Subcutaneous abdominal adipose tissue (tissue), 5 donors: ENCODE results near the gene ZNF670.

Experiments
- H3K27ac ChIP-seq: one replicate; pipeline ENCODE4 v1.7.0; 2013; ENCODE audit warnings: low read depth, mild to moderate bottlenecking, inconsistent platforms, low read length, moderate library complexity
- H3K27me3 ChIP-seq, 5 donors: one replicate each; pipeline ENCODE4 v1.7.0; 2013; ENCODE audit warnings: low read length in 5 of 5, inconsistent platforms in 1 of 5; ENCODE audit not compliant: control insufficient read depth in 5 of 5, insufficient read depth in 4 of 5
- H3K36me3 ChIP-seq, 5 donors: one replicate each; pipeline ENCODE4 v1.7.0; 2013; ENCODE audit warnings: low read length in 5 of 5; ENCODE audit not compliant: control insufficient read depth in 5 of 5, insufficient read depth in 5 of 5
- H3K4me1 ChIP-seq, 5 donors: one replicate each; pipeline ENCODE4 v1.7.0; 2013; ENCODE audit warnings: low read length in 5 of 5, mild to moderate bottlenecking in 3 of 5, moderate library complexity in 1 of 5; ENCODE audit not compliant: control insufficient read depth in 5 of 5, insufficient read depth in 5 of 5
- H3K4me3 ChIP-seq, 5 donors: one replicate each; pipeline ENCODE4 v1.7.0; 2013; ENCODE audit warnings: low read length in 5 of 5, low read depth in 1 of 5
- H3K9ac ChIP-seq, 5 donors: one replicate each; pipeline ENCODE4 v1.7.0; 2013; ENCODE audit warnings: low read length in 5 of 5, mild to moderate bottlenecking in 4 of 5, moderate library complexity in 3 of 5
- H3K9me3 ChIP-seq, 5 donors: one replicate each; pipeline ENCODE4 v1.7.0; 2013; ENCODE audit warnings: low read length in 5 of 5; ENCODE audit not compliant: control insufficient read depth in 5 of 5
- donor health status: healthy.
- donor health status: healthy.
- donor health status: healthy.
- donor health status: healthy.
- donor health status: healthy.

ZNF670 gene

DNA sequence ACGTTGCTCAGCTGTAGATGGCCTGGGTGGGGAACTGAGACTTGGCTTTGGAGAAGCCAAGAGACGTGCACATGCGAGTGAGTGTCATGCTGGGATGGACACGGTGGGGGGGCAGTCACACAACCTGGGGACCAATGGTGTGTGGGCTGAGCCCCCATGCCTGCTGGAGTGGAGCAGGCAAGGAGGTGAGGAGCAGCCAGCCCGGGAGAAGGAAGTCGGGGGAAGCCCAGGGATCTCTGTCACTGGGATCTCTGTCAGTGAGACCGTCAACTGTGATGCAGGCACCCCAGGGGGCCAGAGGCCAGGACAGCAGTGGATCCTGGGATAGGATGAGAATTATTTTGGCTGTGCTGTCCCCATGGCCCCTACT, 36.5 kb upstream of the ZNF670 start:
- no peaks in the 10 kb centered on the region for H3K27me3 ChIP-seq
- H3K4me3 ChIP-seq = no peak overlapping the region
- H3K9me3 ChIP-seq = no peaks in the 10 kb centered on the region
- H3K9ac ChIP-seq = no peak overlapping the region
- H3K27ac ChIP-seq = no peak overlapping the region
- H3K36me3 ChIP-seq = no peaks in the 10 kb centered on the region
- H3K4me1 ChIP-seq = peaks cover 2 to 25% (median 22%) of the 10 kb centered on the region in 5 donors

- no peaks in the 10 kb centered on the region for H3K27me3 ChIP-seq
- H3K4me1 ChIP-seq = peaks cover 2 to 25% (median 22%) of the 10 kb centered on the region in 5 donors
Observed at GRCh38 chr1:247114351-247115140, 35.9 kb upstream of the ZNF670 start.

DNA sequence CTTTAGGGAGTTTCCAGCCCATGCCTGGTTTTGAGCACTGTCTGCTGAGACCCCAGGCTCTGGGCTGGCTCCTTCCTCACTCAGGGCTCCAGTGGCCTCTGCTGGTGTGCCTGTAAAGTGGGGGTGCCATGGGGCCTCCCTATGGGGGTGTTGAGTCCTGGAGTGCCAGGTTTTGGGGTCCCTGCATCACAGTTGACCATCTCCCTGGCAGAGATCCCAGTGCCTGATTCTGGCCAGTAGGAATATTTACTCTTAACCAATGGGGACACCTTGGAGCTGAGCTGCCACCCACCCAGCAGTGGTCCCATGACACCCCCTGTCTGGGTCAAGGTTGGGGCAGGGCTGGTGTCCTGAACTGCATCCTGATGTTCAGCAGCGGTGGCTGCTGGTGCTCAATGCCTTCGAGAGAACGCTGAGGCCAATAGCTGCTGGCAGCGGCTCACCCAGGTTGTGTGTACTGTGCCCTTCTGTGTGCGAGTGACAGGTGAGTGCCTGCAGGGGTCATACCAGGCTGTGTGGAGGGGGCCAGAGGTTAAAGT, 35.2 kb upstream of the ZNF670 start:
- Histone ChIP-seq H3K4me3 (no peak overlapping the region), H3K36me3 (no peaks in the 10 kb centered on the region), H3K4me1 (peaks cover 2 to 25% (median 22%) of the 10 kb centered on the region in 5 donors), H3K27me3 (no peaks in the 10 kb centered on the region), H3K9me3 (no peaks in the 10 kb centered on the region), H3K9ac (no peak overlapping the region), H3K27ac (no peak overlapping the region)

More at GRCh38 chr1:247114351-247115140, 35.9 kb upstream of the ZNF670 start:
- no peaks in the 10 kb centered on the region for H3K9me3 ChIP-seq
- no peak overlapping the region for H3K9ac ChIP-seq
- H3K4me3 ChIP-seq = no peak overlapping the region
- H3K27ac ChIP-seq = no peak overlapping the region
- no peaks in the 10 kb centered on the region for H3K36me3 ChIP-seq

- Histone ChIP-seq H3K27ac (no peak overlapping the region), H3K27me3 (no peaks in the 10 kb centered on the region), H3K9me3 (no peaks in the 10 kb centered on the region), H3K9ac (no peak overlapping the region), H3K4me3 (no peak overlapping the region), H3K4me1 (peaks cover 2 to 25% (median 22%) of the 10 kb centered on the region in 5 donors), H3K36me3 (no peaks in the 10 kb centered on the region)
Observed at GRCh38 chr1:247113094-247113497, 34.5 kb upstream of the ZNF670 start.

DNA sequence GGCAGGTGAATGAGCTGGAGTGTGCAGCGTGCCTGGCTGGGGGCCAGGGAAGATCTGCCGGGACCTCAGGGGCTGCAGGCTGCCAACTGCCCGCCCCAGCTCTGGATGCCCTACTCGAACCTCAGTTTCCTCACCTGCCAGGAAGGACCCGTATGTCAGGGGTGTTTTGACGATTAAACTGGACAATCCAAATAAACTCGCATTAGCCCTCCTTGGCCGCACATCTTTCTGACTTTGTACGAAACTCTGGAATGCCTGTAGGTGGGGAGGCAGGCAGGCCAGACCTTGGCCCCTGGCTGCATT, 33.8 kb upstream of the ZNF670 start:
- peaks cover 2 to 25% (median 22%) of the 10 kb centered on the region in 5 donors for H3K4me1 ChIP-seq
- H3K36me3 ChIP-seq = no peaks in the 10 kb centered on the region
- no peaks in the 10 kb centered on the region for H3K27me3 ChIP-seq
- H3K27ac ChIP-seq = no peak overlapping the region
- no peaks in the 10 kb centered on the region for H3K9me3 ChIP-seq
- peak overlapping the region in 4 of 5 donors; percentile 64 to 71 (median 68) for H3K4me3 ChIP-seq
- H3K9ac ChIP-seq = peak overlapping the region in 4 of 5 donors; percentile 26 to 73 (median 70)

DNA sequence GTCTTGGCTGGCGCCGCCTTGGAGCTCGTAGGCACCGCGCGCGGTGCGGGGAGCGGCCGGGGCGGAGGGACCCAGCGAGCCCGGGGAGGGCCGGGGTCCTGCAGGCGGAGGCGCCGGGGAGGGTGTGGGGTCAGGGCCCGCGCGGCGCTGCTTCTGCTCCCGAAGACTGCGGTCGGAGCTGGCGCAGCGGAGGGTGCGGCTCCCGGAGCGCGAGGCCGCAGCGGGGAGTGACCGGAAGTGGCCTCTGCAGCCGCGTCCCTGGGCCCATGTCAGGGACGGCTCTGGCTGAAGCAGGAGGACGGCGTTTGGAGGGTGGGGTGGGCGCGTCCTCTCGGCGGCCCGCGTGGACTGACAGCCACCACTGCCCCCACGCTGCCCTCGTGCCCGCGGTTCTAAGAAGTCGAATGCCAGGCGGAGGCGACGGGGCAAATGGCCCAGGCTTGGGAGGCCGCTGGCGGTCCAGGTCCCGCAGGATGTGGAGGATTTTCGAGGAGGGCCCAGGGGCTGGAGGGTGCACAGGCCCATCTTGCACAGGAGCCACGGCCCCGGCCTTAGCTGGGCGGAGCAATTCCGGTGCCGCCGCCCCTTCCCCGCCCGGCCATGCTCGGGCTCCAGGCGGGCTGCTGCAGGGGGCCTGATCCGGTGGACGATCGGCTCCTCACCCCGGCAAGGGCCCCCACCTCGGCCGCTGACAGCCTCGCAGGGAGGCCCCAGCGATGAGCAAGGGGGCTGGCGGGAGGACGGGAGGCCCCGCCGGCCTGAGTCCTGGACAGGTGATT, 33.3 kb upstream of the ZNF670 start:
- peak overlapping the region; percentile 57 for H3K27ac ChIP-seq
- H3K9ac ChIP-seq = peak overlapping the region in 4 of 5 donors; percentile 68 to 73 (median 73)
- H3K4me1 ChIP-seq = peaks cover 2 to 25% (median 22%) of the 10 kb centered on the region in 5 donors
- H3K27me3 ChIP-seq = no peaks in the 10 kb centered on the region
- no peaks in the 10 kb centered on the region for H3K36me3 ChIP-seq
- H3K4me3 ChIP-seq = peak overlapping the region in 4 of 5 donors; percentile 64 to 71 (median 68)
- no peaks in the 10 kb centered on the region for H3K9me3 ChIP-seq

GRCh38 chr1:247111259-247111699, 32.7 kb upstream of the ZNF670 start:
- Histone ChIP-seq H3K27ac (peak overlapping the region; percentile 57), H3K27me3 (no peaks in the 10 kb centered on the region), H3K4me3 (peak overlapping the region in 4 of 5 donors; percentile 64 to 71 (median 68)), H3K9ac (peak overlapping the region in 4 of 5 donors; percentile 66 to 75 (median 73)), H3K36me3 (no peaks in the 10 kb centered on the region), H3K4me1 (peaks cover 2 to 25% (median 22%) of the 10 kb centered on the region in 5 donors), H3K9me3 (no peaks in the 10 kb centered on the region)

DNA sequence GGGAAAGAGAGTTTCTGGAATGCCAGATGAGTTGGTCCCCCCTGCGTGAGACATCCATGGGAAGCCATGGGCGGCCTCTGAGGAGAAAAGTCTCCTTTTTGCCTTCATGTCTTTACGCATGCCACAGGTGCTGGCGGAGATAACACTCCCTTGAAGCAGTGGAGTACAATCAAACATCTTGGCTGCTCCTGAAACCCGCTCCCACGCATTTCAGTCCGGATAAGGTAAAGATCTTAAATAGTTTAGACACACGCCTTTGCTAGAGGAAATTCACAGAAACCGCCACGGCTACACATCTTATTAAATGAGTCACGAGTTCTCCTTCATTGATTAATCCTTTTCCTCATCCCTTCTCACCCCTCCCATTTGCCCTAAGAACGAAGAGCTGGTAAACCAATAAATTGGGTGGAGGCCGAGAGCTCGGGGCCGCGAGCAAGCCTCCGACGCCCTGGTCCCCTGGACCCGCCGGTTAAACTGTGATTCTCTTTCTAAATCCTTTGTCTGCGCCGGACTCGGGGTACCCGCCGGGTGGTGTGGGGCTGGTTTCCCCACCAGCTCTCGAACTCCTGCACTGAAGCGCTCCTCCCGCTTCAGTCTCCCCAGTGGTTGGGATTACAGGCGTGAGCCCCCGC, 32.1 kb upstream of the ZNF670 start:
- H3K4me1 ChIP-seq = peaks cover 2 to 25% (median 22%) of the 10 kb centered on the region in 5 donors
- H3K36me3 ChIP-seq = no peaks in the 10 kb centered on the region
- H3K27me3 ChIP-seq = no peaks in the 10 kb centered on the region
- H3K4me3 ChIP-seq = peak overlapping the region; percentile 36 to 71 (median 66)
- H3K9ac ChIP-seq = peak overlapping the region in 4 of 5 donors; percentile 66 to 75 (median 73)
- H3K9me3 ChIP-seq = no peaks in the 10 kb centered on the region
- H3K27ac ChIP-seq = peak overlapping the region; percentile 57

DNA sequence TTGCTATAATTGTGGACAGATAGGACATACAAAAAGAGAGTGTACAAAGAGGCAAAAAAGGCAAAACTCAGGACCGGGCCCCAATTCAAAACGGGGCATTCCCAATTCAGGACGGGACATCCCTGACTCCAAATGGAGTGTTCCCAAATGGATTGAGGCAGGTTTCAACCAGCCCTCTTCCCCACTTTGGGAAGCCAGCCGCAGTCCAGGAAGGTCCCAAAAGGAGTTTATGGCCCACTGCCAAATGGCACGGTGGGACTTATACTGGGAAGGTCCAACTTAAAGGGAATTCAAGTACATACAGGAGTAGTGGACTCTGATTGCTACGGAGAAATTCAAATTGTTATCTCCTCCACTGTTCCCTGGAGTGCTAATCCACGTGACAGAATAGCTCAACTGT, 29.1 kb upstream of the ZNF670 start:
- H3K27ac ChIP-seq = no peak overlapping the region
- no peak overlapping the region for H3K4me3 ChIP-seq
- no peaks in the 10 kb centered on the region for H3K36me3 ChIP-seq
- H3K9ac ChIP-seq = no peak overlapping the region
- no peaks in the 10 kb centered on the region for H3K27me3 ChIP-seq
- H3K9me3 ChIP-seq = no peaks in the 10 kb centered on the region
- peaks cover 2 to 41% (median 35%) of the 10 kb centered on the region in 5 donors for H3K4me1 ChIP-seq
